ENCODE measurements around the gene IFFO2. TPM values are rescaled to one million over a fixed set of nuclear protein-coding genes. Genes with fewer than 3 reads are reported as not detected.

Gene IFFO2
- total and polyA plus RNA-seq, 10 of the 15 experiments (the other 5 are each of a cell fraction or from before 2014, with no cell fraction given) = 1.2 to 18.4 (median 6.7) TPM

DNA sequence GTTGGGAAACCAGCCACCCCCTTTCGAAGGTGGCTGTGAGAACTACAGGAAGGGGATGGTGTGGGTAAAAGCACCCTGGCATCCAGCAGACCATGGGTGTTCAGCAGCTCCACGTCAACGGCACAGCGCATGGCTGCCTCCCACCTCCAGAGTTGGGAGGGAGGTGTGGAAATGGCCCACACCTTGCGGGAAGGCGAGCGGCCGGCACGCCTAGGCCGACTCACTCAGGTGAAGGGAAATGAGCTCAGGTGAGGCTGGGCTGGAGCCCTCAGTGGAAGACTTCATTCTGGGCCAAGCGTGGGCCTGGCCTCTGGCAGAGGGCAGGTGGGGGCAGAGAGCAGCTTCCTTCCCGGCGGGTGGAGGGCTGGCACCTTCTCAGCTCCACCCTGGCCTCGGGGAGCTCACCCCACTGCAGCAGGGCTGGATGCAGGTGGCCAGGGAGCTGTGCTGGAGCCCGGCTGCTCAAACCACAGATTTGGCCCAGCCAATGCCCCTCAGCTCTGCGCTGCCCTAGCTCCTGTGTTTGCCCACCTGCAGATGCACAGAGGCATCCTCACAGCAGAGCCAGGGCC is 29.3 kb downstream of the IFFO2 start (continued):
- TF ChIP-seq, protein P1, sequence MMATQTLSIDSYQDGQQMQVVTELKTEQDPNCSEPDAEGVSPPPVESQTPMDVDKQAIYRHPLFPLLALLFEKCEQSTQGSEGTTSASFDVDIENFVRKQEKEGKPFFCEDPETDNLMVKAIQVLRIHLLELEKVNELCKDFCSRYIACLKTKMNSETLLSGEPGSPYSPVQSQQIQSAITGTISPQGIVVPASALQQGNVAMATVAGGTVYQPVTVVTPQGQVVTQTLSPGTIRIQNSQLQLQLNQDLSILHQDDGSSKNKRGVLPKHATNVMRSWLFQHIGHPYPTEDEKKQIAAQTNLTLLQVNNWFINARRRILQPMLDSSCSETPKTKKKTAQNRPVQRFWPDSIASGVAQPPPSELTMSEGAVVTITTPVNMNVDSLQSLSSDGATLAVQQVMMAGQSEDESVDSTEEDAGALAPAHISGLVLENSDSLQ (IDR thresholded peaks at IDR 0.05) = no peak
- TF ChIP-seq EP300 (IDR thresholded peaks at IDR 0.05; ENCODE audit: borderline replicate concordance in 1 of 2, control insufficient read depth in 1 of 2, low read depth in 2 of 2, low read length in 2 of 2) (no peak), RBBP5 (conservative IDR thresholded peaks at IDR 0.05) (no peak), TCF7 (IDR thresholded peaks at IDR 0.05; ENCODE audit: borderline replicate concordance) (no peak), SMAD1 (IDR thresholded peaks at IDR 0.05; ENCODE audit: low read depth, partially characterized antibody) (no peak), MEF2A (IDR thresholded peaks at IDR 0.05; ENCODE audit: insufficient read depth, low read depth, low read length) (no peak), GATAD2B (conservative IDR thresholded peaks at IDR 0.05; ENCODE audit: low read depth) (no peak), MYC (IDR thresholded peaks at IDR 0.05; ENCODE audit: insufficient read depth, insufficient read length, insufficient replicate concordance, low read length, severe bottlenecking) (no peak), NBN (IDR thresholded peaks at IDR 0.05) (0 out of 2 replicates have a peak, but pooled peaks have one; percentile 10), ATF7 (IDR thresholded peaks at IDR 0.05; ENCODE audit: low read depth) (no peak), YBX1 (IDR thresholded peaks at IDR 0.05) (no peak), SMARCA5 (IDR thresholded peaks at IDR 0.05) (peak; percentile 49), HCFC1 (IDR thresholded peaks at IDR 0.05; ENCODE audit: low read length) (no peak), NR2F1 (conservative IDR thresholded peaks at IDR 0.05) (no peak), CBX3 (IDR thresholded peaks at IDR 0.05; ENCODE audit: borderline replicate concordance, low read depth) (no peak), STAT1 (conservative IDR thresholded peaks at IDR 0.05) (no peak)
- TF ChIP-seq, protein P2, sequence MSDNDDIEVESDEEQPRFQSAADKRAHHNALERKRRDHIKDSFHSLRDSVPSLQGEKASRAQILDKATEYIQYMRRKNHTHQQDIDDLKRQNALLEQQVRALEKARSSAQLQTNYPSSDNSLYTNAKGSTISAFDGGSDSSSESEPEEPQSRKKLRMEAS (IDR thresholded peaks at IDR 0.05; ENCODE audit: low read depth, low read length) = 0 out of 2 replicates have a peak, but pooled peaks have one; percentile 11
- TF ChIP-seq, protein P3, sequence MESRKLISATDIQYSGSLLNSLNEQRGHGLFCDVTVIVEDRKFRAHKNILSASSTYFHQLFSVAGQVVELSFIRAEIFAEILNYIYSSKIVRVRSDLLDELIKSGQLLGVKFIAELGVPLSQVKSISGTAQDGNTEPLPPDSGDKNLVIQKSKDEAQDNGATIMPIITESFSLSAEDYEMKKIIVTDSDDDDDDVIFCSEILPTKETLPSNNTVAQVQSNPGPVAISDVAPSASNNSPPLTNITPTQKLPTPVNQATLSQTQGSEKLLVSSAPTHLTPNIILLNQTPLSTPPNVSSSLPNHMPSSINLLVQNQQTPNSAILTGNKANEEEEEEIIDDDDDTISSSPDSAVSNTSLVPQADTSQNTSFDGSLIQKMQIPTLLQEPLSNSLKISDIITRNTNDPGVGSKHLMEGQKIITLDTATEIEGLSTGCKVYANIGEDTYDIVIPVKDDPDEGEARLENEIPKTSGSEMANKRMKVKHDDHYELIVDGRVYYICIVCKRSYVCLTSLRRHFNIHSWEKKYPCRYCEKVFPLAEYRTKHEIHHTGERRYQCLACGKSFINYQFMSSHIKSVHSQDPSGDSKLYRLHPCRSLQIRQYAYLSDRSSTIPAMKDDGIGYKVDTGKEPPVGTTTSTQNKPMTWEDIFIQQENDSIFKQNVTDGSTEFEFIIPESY (IDR thresholded peaks at IDR 0.05) = no peak
- TF ChIP-seq, protein P4, sequence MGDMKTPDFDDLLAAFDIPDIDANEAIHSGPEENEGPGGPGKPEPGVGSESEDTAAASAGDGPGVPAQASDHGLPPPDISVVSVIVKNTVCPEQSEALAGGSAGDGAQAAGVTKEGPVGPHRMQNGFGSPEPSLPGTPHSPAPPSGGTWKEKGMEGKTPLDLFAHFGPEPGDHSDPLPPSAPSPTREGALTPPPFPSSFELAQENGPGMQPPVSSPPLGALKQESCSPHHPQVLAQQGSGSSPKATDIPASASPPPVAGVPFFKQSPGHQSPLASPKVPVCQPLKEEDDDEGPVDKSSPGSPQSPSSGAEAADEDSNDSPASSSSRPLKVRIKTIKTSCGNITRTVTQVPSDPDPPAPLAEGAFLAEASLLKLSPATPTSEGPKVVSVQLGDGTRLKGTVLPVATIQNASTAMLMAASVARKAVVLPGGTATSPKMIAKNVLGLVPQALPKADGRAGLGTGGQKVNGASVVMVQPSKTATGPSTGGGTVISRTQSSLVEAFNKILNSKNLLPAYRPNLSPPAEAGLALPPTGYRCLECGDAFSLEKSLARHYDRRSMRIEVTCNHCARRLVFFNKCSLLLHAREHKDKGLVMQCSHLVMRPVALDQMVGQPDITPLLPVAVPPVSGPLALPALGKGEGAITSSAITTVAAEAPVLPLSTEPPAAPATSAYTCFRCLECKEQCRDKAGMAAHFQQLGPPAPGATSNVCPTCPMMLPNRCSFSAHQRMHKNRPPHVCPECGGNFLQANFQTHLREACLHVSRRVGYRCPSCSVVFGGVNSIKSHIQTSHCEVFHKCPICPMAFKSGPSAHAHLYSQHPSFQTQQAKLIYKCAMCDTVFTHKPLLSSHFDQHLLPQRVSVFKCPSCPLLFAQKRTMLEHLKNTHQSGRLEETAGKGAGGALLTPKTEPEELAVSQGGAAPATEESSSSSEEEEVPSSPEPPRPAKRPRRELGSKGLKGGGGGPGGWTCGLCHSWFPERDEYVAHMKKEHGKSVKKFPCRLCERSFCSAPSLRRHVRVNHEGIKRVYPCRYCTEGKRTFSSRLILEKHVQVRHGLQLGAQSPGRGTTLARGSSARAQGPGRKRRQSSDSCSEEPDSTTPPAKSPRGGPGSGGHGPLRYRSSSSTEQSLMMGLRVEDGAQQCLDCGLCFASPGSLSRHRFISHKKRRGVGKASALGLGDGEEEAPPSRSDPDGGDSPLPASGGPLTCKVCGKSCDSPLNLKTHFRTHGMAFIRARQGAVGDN (IDR thresholded peaks at IDR 0.05) = no peak; the same call in 1 of the 2 replicates

All from GM12878 (cell line).